Fibroblast of skin of back (primary cell): ENCODE results near the gene ARFGEF2.
"Not testable (repeated sequence)": the region's sequence is repeated elsewhere in the genome, so short reads cannot be mapped to it uniquely, and the experiment has no call there.

Experiments used
- DNase-seq: peaks from one replicate; pipeline ENCODE4 v3.0.0-alpha.2; 2013

The ARFGEF2 gene

GRCh38 chr20:48930035-48930434, 8.5 kb downstream of the ARFGEF2 start:
- no peak for DNase-seq

- no peak for DNase-seq
Observed at GRCh38 chr20:48930878-48931277, 9.4 kb downstream of the ARFGEF2 start.

- DNase-seq: no peak
Observed at GRCh38 chr20:48931527-48932374, 10.2 kb downstream of the ARFGEF2 start.

GRCh38 chr20:48932375-48932941, 10.9 kb downstream of the ARFGEF2 start:
- peak; percentile 88 for DNase-seq

DNA sequence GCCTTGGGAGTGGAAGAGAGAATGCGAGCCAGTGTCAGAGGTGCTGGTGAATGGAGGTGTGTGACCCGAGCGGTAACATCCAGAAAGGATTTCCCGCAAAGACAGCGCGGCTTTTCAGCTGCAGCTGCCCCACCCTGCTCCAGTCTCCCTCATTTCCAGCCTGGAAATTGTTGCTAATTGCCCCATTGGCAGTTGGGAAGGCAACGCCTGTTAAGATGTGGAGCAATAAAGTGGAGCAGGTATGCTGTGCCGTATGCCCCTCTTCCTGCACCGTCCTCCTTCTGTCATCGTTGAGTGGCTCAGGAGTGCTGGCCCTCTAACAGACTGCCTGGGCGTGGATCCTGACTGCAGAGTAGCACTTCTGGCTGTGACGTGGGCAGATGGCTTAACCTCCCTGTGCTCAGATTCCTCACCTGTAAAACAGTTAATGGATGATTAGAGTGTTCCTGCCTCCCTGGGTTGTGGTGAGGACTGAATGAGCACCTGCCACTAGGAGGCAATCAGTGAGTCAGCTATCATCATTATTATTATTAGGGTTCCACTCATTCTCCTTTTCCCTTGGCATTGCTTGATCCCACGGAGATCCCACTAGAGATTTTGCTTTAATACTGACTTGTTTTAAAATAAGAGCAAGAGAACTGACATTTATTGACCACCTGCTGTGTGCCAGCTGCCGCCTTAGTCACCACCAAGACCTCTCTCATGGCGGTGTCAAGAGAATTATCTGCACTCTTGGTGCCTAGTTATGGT, 11.7 kb downstream of the ARFGEF2 start:
- no peak for DNase-seq

- DNase-seq: not testable (repeated sequence)
Observed at GRCh38 chr20:48934273-48934877, 12.9 kb downstream of the ARFGEF2 start.

GRCh38 chr20:48934966-48935365, 13.5 kb downstream of the ARFGEF2 start:
- not testable (repeated sequence) for DNase-seq

DNA sequence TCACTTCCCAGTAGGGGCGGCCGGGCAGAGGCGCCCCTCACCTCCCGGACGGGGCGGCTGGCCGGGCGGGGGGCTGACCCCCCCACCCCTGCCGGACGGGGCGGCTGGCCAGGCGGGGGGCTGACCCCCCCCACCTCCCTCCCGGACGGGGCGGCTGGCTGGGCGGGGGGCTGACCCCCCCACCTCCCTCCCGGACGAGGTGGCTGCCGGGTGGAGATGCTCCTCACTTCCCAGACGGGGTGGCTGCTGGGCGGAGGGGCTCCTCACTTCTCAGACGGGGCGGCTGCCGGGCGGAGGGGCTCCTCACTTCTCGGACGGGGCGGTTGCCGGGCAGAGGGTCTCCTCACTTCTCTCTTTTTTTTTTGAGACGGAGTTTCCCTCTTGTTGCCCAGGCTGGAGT, 14.7 kb downstream of the ARFGEF2 start:
- not testable (repeated sequence) for DNase-seq

DNA sequence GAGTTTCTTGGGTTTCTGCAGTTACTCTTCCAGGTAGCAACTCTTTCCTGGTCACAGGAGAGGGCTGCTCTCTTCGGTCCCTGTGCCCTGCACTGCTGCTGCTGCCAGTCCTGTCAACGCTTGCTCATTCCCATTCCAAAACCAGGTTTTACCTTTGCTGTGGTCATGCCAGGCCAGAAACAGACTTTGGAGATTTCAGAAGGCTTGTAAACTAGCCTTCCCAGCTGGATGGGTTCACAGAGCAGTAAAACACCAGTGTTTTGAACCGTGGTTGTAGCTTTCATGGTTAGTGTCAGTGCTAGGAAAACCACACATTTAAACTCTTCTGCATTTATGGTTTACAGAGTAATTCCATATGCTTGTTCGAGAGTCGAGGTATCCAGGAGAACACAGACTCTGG, 16.2 kb downstream of the ARFGEF2 start:
- DNase-seq: no peak

GRCh38 chr20:48938670-48939069, 17.2 kb downstream of the ARFGEF2 start:
- no peak for DNase-seq

DNA sequence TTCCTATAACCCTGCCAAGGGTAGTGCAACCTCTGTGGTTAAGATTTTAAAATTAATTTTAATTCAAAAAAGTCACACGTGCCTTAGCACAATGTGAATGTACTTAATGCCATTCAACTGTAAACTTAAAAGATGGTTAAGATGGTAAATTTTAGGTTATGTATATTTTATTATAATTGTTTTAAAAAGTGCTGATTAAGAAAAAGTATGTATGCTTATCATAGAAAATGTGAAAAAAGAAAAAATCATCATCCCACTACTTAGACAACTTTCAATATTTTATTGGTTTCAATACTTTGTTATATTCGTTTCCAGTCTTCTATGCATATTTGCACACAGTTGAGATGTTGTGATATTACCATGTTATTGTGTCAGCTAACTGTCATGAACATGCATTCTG, 18.7 kb downstream of the ARFGEF2 start:
- DNase-seq: no peak

- no peak for DNase-seq
Observed at GRCh38 chr20:48941467-48941866, 20.0 kb downstream of the ARFGEF2 start.

- DNase-seq: no peak
Observed at GRCh38 chr20:48942730-48943129, 21.2 kb downstream of the ARFGEF2 start.

DNA sequence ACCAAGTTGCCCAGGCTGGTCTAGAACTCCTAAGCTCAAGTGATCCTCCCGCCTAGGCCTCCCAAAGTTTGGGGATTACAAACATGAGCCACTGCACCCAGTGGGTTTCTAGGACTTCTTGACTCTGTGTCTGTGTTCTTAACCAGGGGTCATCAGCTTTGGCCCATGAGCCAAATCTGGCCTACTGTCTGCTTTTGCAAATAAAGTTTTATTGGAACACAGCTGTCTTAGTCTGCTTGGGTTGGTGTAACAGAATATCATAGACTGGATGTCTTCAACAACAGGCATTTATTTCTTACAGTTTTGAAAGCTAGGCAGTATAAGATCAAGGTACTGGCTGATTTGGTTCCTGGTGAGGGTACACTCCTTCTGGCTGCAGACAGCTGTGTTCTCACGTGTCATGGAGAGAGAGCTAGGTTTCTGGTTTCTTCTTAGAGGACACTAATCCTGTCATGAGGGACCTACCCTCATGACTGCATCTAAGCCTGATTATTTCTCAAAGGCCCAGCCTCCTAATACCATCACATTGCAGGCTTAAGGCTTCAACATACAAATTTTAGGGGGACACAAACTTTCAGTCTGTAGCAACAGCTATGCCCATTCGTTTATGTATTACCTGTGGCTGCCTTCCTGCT, 23.3 kb downstream of the ARFGEF2 start:
- no peak for DNase-seq

- no peak for DNase-seq
Observed at GRCh38 chr20:48945840-48946514, 24.5 kb downstream of the ARFGEF2 start.

DNA sequence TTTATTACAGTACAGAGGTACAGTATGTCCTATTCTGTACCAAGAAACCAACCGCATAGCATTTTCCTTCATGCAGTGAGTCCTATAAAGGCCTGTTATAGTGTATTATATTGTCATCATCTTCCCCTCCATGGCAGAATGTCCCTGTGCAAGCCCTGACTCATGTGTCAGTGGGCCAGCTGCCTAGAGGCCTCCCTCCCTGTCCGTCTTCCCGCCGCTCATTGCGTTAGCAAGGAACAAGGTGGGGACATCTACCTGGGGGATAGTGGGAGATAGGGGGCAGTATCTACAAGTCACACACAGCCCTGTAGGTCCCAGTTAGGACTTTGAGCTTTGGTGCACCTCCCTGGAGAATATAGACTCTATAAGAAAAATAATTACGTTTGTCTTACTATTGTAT, 27.1 kb downstream of the ARFGEF2 start:
- no peak for DNase-seq

- DNase-seq: no peak
Observed at GRCh38 chr20:48949304-48950170, 28.0 kb downstream of the ARFGEF2 start.

- DNase-seq: no peak
Observed at GRCh38 chr20:48951041-48951440, 29.5 kb downstream of the ARFGEF2 start.

- no peak for DNase-seq
Observed at GRCh38 chr20:48951646-48952045, 30.1 kb downstream of the ARFGEF2 start.

- DNase-seq: no peak
Observed at GRCh38 chr20:48952656-48953055, 31.1 kb downstream of the ARFGEF2 start.

GRCh38 chr20:48953653-48954052, 32.1 kb downstream of the ARFGEF2 start:
- DNase-seq: no peak
